ENCODE results near the gene NEO1.
A peak's percentile ranks its signal among the peaks of the same experiment; 100 is the strongest.

NEO1 gene

DNA sequence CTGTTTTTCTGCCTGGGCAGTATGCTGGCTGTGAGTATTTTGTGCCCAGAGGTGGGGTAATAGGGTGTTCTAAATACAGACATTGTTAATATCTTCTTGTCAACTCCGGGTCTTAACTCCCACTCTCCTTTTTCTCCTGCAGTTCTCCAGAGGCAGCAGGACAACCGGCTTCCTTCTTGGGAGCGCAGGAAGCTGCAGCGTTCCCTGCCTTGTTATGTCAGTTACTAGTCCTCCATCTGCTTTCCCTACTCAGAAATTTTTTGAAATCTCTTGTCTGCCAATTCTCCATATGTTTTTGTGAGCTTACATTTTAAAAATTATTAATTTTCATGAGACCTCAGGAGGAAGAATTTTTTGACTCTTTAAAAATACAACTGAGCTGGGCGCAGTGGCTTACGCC, 67.2 kb downstream of the NEO1 start:
- Histone ChIP-seq H3K4me3 (ENCODE audit: low read length) (no peak overlapping the region), H3K4me1 (ENCODE audit: control insufficient read depth, insufficient read depth, low read length) (no peaks in the 10 kb centered on the region), H3K9ac (ENCODE audit: low read length) (no peak overlapping the region), H3K36me3 (ENCODE audit: control insufficient read depth, insufficient read depth, low read length, severe bottlenecking) (no peaks in the 10 kb centered on the region), H3K9me3 (ENCODE audit: control insufficient read depth, low read length) (no peaks in the 10 kb centered on the region), H3K27me3 (replicated peaks; ENCODE audit: control insufficient read depth, insufficient read depth, low read length) (no peaks in the 10 kb centered on the region)
- DNase-seq (ENCODE audit: low read depth) = no peak

DNA sequence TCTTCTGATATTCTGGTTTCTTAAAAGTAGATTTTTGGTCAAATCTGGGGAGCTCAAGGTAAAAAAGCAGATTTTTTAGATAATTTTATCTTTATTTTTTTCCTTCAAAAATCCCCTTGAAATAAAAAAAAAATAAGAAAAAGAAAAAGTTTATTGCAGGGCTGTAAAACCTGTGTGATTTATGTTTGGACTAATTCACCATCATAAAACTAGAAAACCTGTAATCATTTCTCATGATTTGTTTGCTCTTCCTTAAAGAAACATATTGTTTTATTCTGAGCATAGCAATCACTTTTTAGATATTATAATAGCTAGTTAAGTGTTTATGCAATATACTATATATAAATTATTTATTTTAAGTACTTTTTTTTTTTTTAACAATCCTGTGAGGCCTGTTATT, 68.0 kb downstream of the NEO1 start:
- Histone ChIP-seq H3K4me3 (ENCODE audit: low read length) (no peak overlapping the region), H3K9ac (ENCODE audit: low read length) (no peak overlapping the region), H3K9me3 (ENCODE audit: control insufficient read depth, low read length) (no peaks in the 10 kb centered on the region), H3K4me1 (ENCODE audit: control insufficient read depth, insufficient read depth, low read length) (no peaks in the 10 kb centered on the region), H3K27me3 (replicated peaks; ENCODE audit: control insufficient read depth, insufficient read depth, low read length) (no peaks in the 10 kb centered on the region), H3K36me3 (ENCODE audit: control insufficient read depth, insufficient read depth, low read length, severe bottlenecking) (no peaks in the 10 kb centered on the region)
- no peak for DNase-seq (ENCODE audit: low read depth)

- no peaks in the 10 kb centered on the region for H3K36me3 ChIP-seq (ENCODE audit: control insufficient read depth, insufficient read depth, low read length, severe bottlenecking)
- H3K9me3 ChIP-seq (ENCODE audit: control insufficient read depth, low read length) = no peaks in the 10 kb centered on the region
- H3K9ac ChIP-seq (ENCODE audit: low read length) = no peak overlapping the region
- DNase-seq (ENCODE audit: low read depth) = no peak
- no peaks in the 10 kb centered on the region for H3K4me1 ChIP-seq (ENCODE audit: control insufficient read depth, insufficient read depth, low read length)
- no peaks in the 10 kb centered on the region for H3K27me3 ChIP-seq (replicated peaks; ENCODE audit: control insufficient read depth, insufficient read depth, low read length)
- no peak overlapping the region for H3K4me3 ChIP-seq (ENCODE audit: low read length)
Measured at GRCh38 chr15:73125219-73125618, 73.0 kb downstream of the NEO1 start.

DNA sequence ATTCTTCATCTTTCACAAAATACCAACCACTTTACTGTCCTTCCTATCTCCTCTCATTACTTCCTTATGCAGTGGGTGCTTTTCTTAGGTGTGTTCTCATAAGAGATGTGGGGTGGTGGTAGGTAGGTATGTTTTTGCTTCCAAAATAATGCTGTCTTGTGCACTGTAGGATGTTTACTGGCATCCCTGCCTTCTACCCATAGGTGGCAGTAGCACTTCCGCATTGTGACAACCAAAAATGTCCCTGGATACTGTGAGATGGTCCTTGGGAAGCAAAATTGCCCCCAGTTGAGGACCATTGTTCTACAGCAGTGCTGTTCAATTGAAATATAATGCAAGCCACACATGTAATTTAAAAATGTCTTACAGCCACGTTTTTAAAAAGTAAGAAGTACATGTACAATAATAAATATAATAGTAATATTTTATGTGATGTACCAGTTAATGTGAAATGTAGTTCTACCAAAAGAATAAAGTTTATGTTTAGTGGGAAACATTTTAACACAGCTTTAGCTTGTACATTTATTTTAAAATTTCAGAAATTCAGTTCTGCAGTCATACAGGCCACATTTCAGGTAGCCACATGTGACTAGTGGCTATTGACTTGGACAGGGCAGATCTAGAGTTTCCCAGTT, 75.2 kb downstream of the NEO1 start:
- H3K27me3 ChIP-seq (replicated peaks; ENCODE audit: control insufficient read depth, insufficient read depth, low read length) = no peaks in the 10 kb centered on the region
- H3K9ac ChIP-seq (ENCODE audit: low read length) = no peak overlapping the region
- DNase-seq (ENCODE audit: low read depth) = peak; percentile 40
- no peaks in the 10 kb centered on the region for H3K9me3 ChIP-seq (ENCODE audit: control insufficient read depth, low read length)
- H3K4me3 ChIP-seq (ENCODE audit: low read length) = no peak overlapping the region
- H3K4me1 ChIP-seq (ENCODE audit: control insufficient read depth, insufficient read depth, low read length) = no peaks in the 10 kb centered on the region
- H3K36me3 ChIP-seq (ENCODE audit: control insufficient read depth, insufficient read depth, low read length, severe bottlenecking) = no peaks in the 10 kb centered on the region

- Histone ChIP-seq H3K4me1 (ENCODE audit: control insufficient read depth, insufficient read depth, low read length) (no peaks in the 10 kb centered on the region), H3K4me3 (ENCODE audit: low read length) (no peak overlapping the region), H3K27me3 (replicated peaks; ENCODE audit: control insufficient read depth, insufficient read depth, low read length) (no peaks in the 10 kb centered on the region), H3K9me3 (ENCODE audit: control insufficient read depth, low read length) (no peaks in the 10 kb centered on the region), H3K36me3 (ENCODE audit: control insufficient read depth, insufficient read depth, low read length, severe bottlenecking) (no peaks in the 10 kb centered on the region), H3K9ac (ENCODE audit: low read length) (no peak overlapping the region)
- DNase-seq (ENCODE audit: low read depth) = no peak
Measured at GRCh38 chr15:73130830-73131229, 78.6 kb downstream of the NEO1 start.

DNA sequence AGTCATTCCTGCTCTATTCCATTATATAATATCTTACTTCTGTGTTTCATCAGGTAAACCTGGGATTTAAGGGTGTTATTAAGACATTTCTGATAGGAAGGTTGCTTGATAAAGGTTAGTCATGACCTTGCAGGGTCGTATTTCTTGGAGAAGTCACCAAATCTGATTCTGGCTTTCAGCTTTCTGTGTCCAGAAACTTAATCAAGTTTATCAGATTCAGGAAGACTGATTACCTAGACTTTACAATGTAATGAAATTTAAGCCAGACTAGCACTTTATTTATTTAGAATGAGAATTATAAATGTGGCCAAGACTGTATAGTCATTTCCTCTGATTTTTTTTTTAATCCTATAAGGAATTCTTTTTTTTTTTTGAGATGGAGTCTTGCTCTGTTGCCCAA, 81.9 kb downstream of the NEO1 start:
- Histone ChIP-seq H3K27me3 (replicated peaks; ENCODE audit: control insufficient read depth, insufficient read depth, low read length) (no peaks in the 10 kb centered on the region), H3K4me1 (ENCODE audit: control insufficient read depth, insufficient read depth, low read length) (no peaks in the 10 kb centered on the region), H3K4me3 (ENCODE audit: low read length) (no peak overlapping the region), H3K9me3 (ENCODE audit: control insufficient read depth, low read length) (no peaks in the 10 kb centered on the region), H3K9ac (ENCODE audit: low read length) (no peak overlapping the region), H3K36me3 (ENCODE audit: control insufficient read depth, insufficient read depth, low read length, severe bottlenecking) (peaks cover 6% of the 10 kb centered on the region)
- DNase-seq (ENCODE audit: low read depth) = no peak

DNA sequence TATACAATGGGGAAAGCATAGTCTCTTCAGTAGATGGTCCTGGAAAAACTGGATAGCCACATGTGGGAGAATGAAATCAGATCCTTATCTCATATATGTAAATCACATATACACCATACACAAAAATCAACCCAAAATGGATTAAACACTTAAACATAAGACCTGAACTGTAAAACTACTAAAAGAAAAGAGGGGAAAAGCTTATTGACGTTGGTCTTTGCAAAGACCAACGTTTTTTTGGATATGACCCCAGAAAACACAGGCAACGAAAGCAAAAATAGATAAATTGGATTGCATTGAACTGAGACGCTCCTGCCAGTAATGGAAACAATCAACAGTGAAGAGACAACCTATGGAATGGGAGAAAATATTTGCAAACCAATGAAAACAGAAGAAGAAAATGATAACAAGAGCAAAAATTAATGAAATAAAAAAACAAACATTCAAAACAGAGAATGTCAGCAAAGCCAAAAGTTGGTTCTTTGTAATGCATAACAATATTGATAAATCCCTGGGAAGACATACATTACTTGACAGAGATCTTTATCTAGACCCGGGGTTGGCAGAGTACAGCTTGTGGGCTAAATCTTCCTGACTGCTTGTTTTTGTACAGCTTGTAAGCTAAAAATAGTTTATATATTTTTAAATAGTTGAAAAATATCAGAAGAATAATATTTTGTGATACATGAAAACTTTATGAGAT, 86.9 kb downstream of the NEO1 start:
- Histone ChIP-seq H3K4me1 (ENCODE audit: control insufficient read depth, insufficient read depth, low read length) (no peaks in the 10 kb centered on the region), H3K27me3 (replicated peaks; ENCODE audit: control insufficient read depth, insufficient read depth, low read length) (no peaks in the 10 kb centered on the region), H3K9me3 (ENCODE audit: control insufficient read depth, low read length) (no peaks in the 10 kb centered on the region), H3K9ac (ENCODE audit: low read length) (no peak overlapping the region), H3K4me3 (ENCODE audit: low read length) (no peak overlapping the region), H3K36me3 (ENCODE audit: control insufficient read depth, insufficient read depth, low read length, severe bottlenecking) (peaks cover 6% of the 10 kb centered on the region)
- no peak for DNase-seq (ENCODE audit: low read depth)

DNA sequence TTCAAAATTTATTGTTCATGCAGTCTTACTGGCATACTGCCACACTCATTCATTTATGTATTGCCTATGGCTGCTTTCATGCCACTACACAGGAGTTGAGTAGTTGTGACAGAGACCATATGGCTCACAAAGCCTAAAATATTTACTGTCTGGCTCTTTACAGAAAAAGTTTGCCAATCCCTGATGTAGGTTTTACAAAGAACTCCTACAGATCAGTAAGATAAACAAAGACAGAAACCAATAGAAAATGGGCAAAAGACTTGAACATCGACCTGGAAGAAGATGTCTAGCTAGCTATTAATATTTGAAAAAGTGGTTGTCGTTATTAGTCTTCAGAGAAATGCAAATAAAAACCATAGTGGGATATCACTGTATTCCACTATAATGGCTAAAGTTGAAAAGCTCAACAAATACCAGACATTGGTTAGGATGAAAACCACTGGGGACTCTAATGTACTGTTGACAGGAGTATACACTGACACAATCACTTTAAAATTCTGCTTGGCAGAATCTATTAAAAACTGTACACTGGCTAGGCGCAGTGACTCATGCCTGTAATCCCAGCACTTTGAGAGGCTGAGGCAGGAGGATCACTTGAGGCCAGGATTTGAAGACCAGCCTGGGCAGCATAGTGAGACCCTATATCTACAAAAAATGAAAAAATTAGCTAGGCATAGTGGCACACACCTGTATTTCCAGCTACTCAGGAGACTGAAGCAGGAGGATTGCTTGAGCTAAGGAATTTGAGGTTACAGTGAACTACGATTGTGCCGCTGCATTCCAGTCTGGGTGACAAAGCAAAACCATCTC, 87.7 kb downstream of the NEO1 start:
- Histone ChIP-seq H3K9me3 (ENCODE audit: control insufficient read depth, low read length) (no peaks in the 10 kb centered on the region), H3K4me1 (ENCODE audit: control insufficient read depth, insufficient read depth, low read length) (no peaks in the 10 kb centered on the region), H3K27me3 (replicated peaks; ENCODE audit: control insufficient read depth, insufficient read depth, low read length) (no peaks in the 10 kb centered on the region), H3K4me3 (ENCODE audit: low read length) (no peak overlapping the region), H3K9ac (ENCODE audit: low read length) (no peak overlapping the region), H3K36me3 (ENCODE audit: control insufficient read depth, insufficient read depth, low read length, severe bottlenecking) (peaks cover 6% of the 10 kb centered on the region)
- peak; percentile 35 for DNase-seq (ENCODE audit: low read depth)

DNA sequence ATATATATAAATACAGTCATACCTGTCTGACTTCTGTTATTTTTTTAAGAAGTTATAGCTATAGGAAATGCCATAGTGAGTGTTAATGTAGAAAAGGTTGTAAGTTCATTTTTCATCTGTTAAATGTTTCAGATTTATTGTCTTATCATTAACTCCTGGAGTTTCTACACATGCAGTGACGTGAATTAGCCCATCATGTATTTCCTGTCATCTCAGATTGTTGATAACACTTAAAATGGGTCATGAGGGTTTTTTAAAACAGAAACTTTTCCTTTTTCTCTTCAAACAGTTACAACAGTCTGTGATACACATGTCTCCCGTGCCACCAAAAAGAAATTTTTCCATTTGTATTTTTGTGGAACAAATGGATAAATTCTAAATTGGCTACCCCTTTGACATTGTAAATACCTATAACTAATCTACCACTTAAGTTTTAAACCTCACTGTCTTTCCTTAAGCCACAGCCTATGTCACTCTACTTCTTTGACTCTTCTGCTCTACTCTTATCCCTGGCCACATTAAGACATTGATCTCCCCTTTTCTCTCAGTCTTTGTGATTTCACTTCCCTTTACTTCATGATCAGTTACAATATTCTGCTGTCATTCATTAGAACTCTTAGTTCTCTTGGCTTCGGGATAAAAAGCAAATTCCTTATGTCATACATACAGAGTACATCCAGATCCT, 89.1 kb downstream of the NEO1 start:
- Histone ChIP-seq H3K36me3 (ENCODE audit: control insufficient read depth, insufficient read depth, low read length, severe bottlenecking) (peaks cover 3% of the 10 kb centered on the region), H3K4me3 (ENCODE audit: low read length) (no peak overlapping the region), H3K9me3 (ENCODE audit: control insufficient read depth, low read length) (no peaks in the 10 kb centered on the region), H3K9ac (ENCODE audit: low read length) (no peak overlapping the region), H3K27me3 (replicated peaks; ENCODE audit: control insufficient read depth, insufficient read depth, low read length) (no peaks in the 10 kb centered on the region), H3K4me1 (ENCODE audit: control insufficient read depth, insufficient read depth, low read length) (no peaks in the 10 kb centered on the region)
- no peak for DNase-seq (ENCODE audit: low read depth)

DNA sequence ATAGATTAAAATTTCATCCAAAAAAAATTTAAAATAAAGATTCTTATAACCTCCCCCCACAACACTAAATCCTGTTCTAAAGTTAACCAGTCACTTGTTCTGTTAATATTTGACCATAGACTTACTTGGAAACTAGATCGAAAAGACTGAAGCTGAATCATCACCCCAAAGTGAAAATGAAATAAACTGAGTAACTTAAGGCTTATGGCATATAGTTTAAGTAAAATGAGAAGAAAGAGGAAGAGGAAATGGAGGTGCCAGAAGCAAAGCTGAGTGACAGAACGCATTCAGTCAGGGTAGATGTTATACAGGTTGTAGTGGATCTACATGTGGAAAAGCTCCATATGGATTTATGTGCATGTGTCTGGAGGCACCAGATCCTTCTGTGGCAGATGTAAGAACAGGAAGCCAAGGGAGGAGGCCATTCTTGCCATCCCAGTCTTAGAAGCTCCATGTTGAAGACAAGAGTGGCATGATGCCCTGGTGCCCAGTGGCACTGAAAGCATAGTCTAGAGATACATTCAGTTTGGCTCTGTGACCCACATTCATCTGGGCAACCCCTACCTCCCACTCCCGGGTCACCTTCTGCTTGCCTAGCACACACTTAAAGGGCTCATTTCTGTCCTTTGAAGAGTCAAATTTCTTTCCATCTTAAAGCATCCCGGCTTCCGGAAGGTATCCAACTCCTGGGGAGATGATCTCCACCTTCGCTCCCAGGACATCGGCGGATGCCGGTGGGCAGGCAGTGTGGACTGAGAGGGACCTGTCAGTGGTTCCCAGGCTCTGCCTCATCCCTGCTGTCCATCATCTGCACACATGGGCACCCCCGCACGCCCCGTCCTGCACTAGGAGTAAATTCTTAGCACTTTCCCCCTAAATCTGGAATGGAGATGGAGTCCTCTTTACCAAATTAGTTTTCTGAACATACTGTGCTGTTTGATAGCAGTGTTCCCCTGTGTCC, 90.8 kb downstream of the NEO1 start:
- H3K9ac ChIP-seq (ENCODE audit: low read length) = no peak overlapping the region
- no peak for DNase-seq (ENCODE audit: low read depth)
- H3K4me3 ChIP-seq (ENCODE audit: low read length) = no peak overlapping the region
- H3K9me3 ChIP-seq (ENCODE audit: control insufficient read depth, low read length) = no peaks in the 10 kb centered on the region
- no peaks in the 10 kb centered on the region for H3K36me3 ChIP-seq (ENCODE audit: control insufficient read depth, insufficient read depth, low read length, severe bottlenecking)
- H3K27me3 ChIP-seq (replicated peaks; ENCODE audit: control insufficient read depth, insufficient read depth, low read length) = no peaks in the 10 kb centered on the region
- no peaks in the 10 kb centered on the region for H3K4me1 ChIP-seq (ENCODE audit: control insufficient read depth, insufficient read depth, low read length)
